Colonic mucosa (tissue), 4 donors: ENCODE measurements around the gene GABBR2. TPM values are rescaled to one million over a fixed set of nuclear protein-coding genes. Genes with fewer than 3 reads are reported as not detected.

ENCODE experiments used
- DNase-seq: peaks from one replicate; pipeline ENCODE4 v3.0.0-alpha.2; 2020
- H3K27ac ChIP-seq: fragments of 200-600 bp; one replicate; pipeline ENCODE4 v1.8.0; 2021
- H3K27me3 ChIP-seq: fragments of 200-600 bp; one replicate; pipeline ENCODE4 v1.8.0; 2021
- H3K36me3 ChIP-seq: fragments of 200-600 bp; one replicate; pipeline ENCODE4 v1.8.0; 2021
- H3K4me1 ChIP-seq: fragments of 200-600 bp; one replicate; pipeline ENCODE4 v1.8.0; 2021; ENCODE audit warnings: mild to moderate bottlenecking
- H3K4me3 ChIP-seq: fragments of 200-600 bp; one replicate; pipeline ENCODE4 v1.8.0; 2021
- H3K9ac ChIP-seq, 2 donors: one replicate each; pipeline ENCODE4 v1.7.0; 2013; ENCODE audit warnings: control low read depth in 2 of 2, low read depth in 2 of 2, low read length in 2 of 2
- H3K9me3 ChIP-seq: fragments of 200-600 bp; one replicate; pipeline ENCODE4 v1.8.0; 2021
- intact Hi-C: fragments of 100-400 bp; cut with DNase I; formaldehyde crosslinking; loops from one replicate; pipeline ENCODE4 v1.14.1; 2022
- total RNA-seq, 2 donors: library from RNA; stranded (reverse); fragmentation: NEBNext Ultra II Directional in 1 of 2; extraction: Animal tissue kit (Norgen Biotek cat#: 25700) in 1 of 2; gene quantifications; one replicate each; pipeline ENCODE4 v1.2.1, GENCODE V29; 2021
- TF ChIP-seq, protein P1 (sequence below): fragments of 200-600 bp; IDR thresholded peaks from one replicate; pipeline ENCODE4 v1.8.0; 2022; ENCODE audit warnings: antibody characterized with exemption, mild to moderate bottlenecking
- donor health status: healthy.
- donor health status: DM: no; HTN: no; CAD: no.
- donor health status: DM: no; HTN: no; CAD: no.

GABBR2 gene
- total RNA-seq, 2 donors from 2014 or later: 0.05 TPM; not detected in 1

DNA sequence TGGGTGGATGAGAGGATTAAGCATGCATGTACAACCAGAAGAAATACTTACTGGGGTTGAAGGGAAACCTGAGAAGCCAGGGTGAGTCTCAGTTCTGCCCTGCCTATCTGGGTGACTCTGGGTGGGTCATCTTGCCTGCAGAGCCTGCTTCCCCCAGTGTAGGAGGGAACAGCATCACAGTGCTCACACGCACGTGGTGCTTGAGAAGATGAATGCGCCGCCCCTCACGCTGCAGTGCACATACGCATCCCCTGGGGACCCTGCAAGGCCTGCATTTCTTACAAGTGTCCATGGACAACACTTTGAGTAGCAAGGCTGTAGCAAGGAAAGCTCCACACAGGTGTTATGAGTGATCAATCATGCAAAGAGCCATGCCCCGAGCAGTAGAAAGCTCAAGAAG, 18.7 kb upstream of the GABBR2 start:
- no peaks in the 10 kb centered on the region for H3K9me3 ChIP-seq
- no peak for DNase-seq
- intact Hi-C loops: no loop called here
- H3K4me1 ChIP-seq: no peaks in the 10 kb centered on the region
- no peaks in the 10 kb centered on the region for H3K27me3 ChIP-seq
- H3K4me3 ChIP-seq: no peak overlapping the region
- H3K9ac ChIP-seq: no peak overlapping the region
- TF ChIP-seq, protein P1, sequence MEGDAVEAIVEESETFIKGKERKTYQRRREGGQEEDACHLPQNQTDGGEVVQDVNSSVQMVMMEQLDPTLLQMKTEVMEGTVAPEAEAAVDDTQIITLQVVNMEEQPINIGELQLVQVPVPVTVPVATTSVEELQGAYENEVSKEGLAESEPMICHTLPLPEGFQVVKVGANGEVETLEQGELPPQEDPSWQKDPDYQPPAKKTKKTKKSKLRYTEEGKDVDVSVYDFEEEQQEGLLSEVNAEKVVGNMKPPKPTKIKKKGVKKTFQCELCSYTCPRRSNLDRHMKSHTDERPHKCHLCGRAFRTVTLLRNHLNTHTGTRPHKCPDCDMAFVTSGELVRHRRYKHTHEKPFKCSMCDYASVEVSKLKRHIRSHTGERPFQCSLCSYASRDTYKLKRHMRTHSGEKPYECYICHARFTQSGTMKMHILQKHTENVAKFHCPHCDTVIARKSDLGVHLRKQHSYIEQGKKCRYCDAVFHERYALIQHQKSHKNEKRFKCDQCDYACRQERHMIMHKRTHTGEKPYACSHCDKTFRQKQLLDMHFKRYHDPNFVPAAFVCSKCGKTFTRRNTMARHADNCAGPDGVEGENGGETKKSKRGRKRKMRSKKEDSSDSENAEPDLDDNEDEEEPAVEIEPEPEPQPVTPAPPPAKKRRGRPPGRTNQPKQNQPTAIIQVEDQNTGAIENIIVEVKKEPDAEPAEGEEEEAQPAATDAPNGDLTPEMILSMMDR: no peak
- H3K27ac ChIP-seq: no peak overlapping the region
- no peaks in the 10 kb centered on the region for H3K36me3 ChIP-seq

DNA sequence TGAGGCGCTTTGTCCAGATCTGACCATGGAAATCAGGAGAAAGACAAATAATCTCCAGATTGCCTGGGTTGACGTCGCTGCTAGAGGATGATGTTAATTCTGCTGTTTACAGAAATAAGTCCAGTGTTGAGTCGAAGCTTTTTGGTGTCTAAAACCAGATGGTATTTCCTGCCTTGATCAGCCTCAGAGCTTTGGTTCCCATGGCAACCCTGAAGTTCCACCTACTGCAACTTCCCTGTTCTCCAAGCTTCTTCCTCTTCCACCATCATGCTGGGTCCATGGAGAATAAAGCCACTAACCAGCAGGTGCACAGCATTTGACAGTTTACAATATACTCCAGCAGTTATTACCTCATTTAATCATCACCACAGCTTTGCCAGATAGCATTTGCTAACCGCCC, 18.0 kb upstream of the GABBR2 start:
- H3K4me3 ChIP-seq: no peak overlapping the region
- no peaks in the 10 kb centered on the region for H3K9me3 ChIP-seq
- TF ChIP-seq, protein P1: no peak
- H3K9ac ChIP-seq: no peak overlapping the region
- no peak for DNase-seq
- H3K4me1 ChIP-seq: no peaks in the 10 kb centered on the region
- no peak overlapping the region for H3K27ac ChIP-seq
- intact Hi-C loops: no loop called here
- no peaks in the 10 kb centered on the region for H3K27me3 ChIP-seq
- no peaks in the 10 kb centered on the region for H3K36me3 ChIP-seq

DNA sequence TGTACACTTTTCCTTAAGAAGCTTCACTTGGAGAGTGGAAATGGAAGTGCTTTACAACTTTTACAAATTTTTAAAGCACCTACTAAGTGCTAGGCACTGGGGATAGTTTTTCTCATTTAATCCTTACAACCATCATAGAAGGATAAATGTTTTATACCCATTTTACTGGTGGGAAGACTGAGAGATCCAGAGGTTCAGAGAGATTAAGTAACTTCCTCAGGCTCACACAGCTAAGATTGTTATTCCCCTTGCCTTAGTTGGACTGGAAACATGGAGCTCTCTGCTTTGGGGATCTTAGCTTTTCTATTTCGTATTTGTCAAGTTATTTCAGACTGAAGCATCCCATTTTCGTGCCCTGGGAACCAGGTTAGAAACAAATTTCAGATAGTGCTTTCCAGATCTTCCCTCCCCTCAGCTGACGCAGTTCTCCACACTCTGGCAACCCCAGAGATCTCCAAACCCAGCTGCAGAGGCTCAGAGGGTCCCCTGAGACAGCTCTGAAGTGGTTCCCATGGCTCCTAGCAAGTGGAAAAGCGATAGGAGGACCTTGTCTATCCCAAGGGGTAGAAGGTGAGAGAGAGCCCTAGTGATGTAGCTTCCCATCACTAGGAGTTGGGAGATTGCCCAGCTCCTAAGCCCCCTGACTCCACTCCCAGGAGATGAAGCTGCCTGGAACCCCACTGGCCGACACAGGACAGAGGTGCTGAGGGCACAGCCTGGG, 16.2 kb upstream of the GABBR2 start:
- no peaks in the 10 kb centered on the region for H3K9me3 ChIP-seq
- no peak overlapping the region for H3K27ac ChIP-seq
- H3K4me3 ChIP-seq: no peak overlapping the region
- intact Hi-C loops: no loop called here
- H3K27me3 ChIP-seq: no peaks in the 10 kb centered on the region
- H3K9ac ChIP-seq: no peak overlapping the region
- H3K4me1 ChIP-seq: no peaks in the 10 kb centered on the region
- TF ChIP-seq, protein P1: no peak
- H3K36me3 ChIP-seq: no peaks in the 10 kb centered on the region
- DNase-seq: no peak

- Histone ChIP-seq H3K27me3 (no peaks in the 10 kb centered on the region), H3K36me3 (no peaks in the 10 kb centered on the region), H3K4me1 (no peaks in the 10 kb centered on the region), H3K4me3 (no peak overlapping the region), H3K9me3 (no peaks in the 10 kb centered on the region), H3K27ac (no peak overlapping the region), H3K9ac (no peak overlapping the region)
- TF ChIP-seq, protein P1: no peak
- intact Hi-C loops: no loop called here
- no peak for DNase-seq
These were observed 12.9 kb upstream of the GABBR2 start for GRCh38 chr9:98721643-98722042.

DNA sequence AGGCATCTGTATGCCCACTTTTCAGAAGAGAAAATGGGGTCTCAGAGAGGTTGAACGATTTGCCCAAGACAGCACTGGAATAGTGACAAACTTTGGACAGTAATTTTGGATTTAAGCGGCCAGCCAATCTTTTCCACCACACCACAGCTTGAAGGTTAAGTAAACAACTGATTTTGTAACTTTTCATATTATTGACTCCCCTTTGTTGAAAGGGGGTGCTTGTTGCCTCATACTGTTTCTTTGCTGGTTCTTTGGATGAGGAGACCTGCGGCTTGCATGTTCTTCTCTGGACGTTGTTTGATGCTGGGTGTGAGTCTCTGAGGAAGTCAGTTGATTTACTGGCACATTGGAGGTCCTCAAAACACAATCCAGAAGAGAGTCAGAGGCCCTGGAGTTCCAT, 11.7 kb upstream of the GABBR2 start:
- intact Hi-C loops: no loop called here

More for the DNA sequence above, 11.7 kb upstream of the GABBR2 start:
- H3K4me3 ChIP-seq: no peak overlapping the region
- no peaks in the 10 kb centered on the region for H3K36me3 ChIP-seq
- no peaks in the 10 kb centered on the region for H3K4me1 ChIP-seq
- no peak overlapping the region for H3K9ac ChIP-seq
- TF ChIP-seq, protein P1: no peak
- no peak for DNase-seq
- no peaks in the 10 kb centered on the region for H3K9me3 ChIP-seq
- no peaks in the 10 kb centered on the region for H3K27me3 ChIP-seq
- H3K27ac ChIP-seq: no peak overlapping the region
